Prostate gland (tissue), 2 donors: ENCODE measurements around the gene C2orf49. TPM values are rescaled to one million over a fixed set of nuclear protein-coding genes. Genes with fewer than 3 reads are reported as not detected.

ENCODE experiments used
- DNase-seq: peaks from one replicate; pipeline ENCODE4 v3.0.0-alpha.2; 2019; ENCODE audit warnings: low spot score
- H3K27ac ChIP-seq, 2 donors: fragments of 200-600 bp; sonication (generic); 2 replicates each; pipeline ENCODE4 v1.5.1; 2017 to 2019
- H3K27me3 ChIP-seq: fragments of 200-600 bp; sonication (generic); replicated peaks from 2 replicates; pipeline ENCODE4 v1.5.1; 2019; ENCODE audit not compliant: insufficient read depth
- H3K36me3 ChIP-seq, 2 donors: fragments of 200-600 bp; sonication (generic); 1 replicate in 1 of 2; 2 replicates in 1 of 2; pipeline versions ENCODE4 v1.5.1 to v1.8.1; 2017 to 2019
- H3K4me1 ChIP-seq: fragments of 200-600 bp; sonication (generic); replicated peaks from 2 replicates; pipeline ENCODE4 v1.5.1; 2019
- H3K4me3 ChIP-seq, 2 donors: fragments of 200-600 bp; sonication (generic); 2 replicates each; pipeline ENCODE4 v1.5.1; 2017 to 2019
- H3K9me3 ChIP-seq: fragments of 200-600 bp; sonication (generic); 2 replicates; pipeline ENCODE4 v1.5.1; 2017
- POLR2A ChIP-seq: fragments of 450-650 bp; IDR thresholded peaks from one replicate; pipeline ENCODE4 v1.6.1; 2016; ENCODE audit warnings: antibody characterized with exemption, mild to moderate bottlenecking
- POLR2AphosphoS5 ChIP-seq: sonication (generic); formaldehyde crosslinking; IDR thresholded peaks from one replicate; pipeline ENCODE4 v1.6.1; 2017; ENCODE audit warnings: antibody characterized with exemption
- WGBS: methylation state at CpG from one replicate; pipeline ENCODE4 v1.1.5; 2018; 5-methylcytosine and 5-hydroxymethylcytosine counted together
- intact Hi-C: fragments of 100-400 bp; cut with DNase I; formaldehyde crosslinking; loops from one replicate; pipeline ENCODE4 v1.14.2; 2022
- total RNA-seq, 2 donors: library from RNA; depleted of rRNA; stranded (reverse); fragments of >200 nt; gene quantifications; one replicate each; pipeline ENCODE4 v1.1.0, GENCODE V29; 2016
- TF ChIP-seq, protein P1 (sequence below), 4 experiments: fragments of 200-600 bp in 2 of 4; fragments of 450-650 bp in 2 of 4; sonication (generic) in 2 of 4; IDR thresholded peaks; 1 replicate in 3 of 4; 2 replicates in 1 of 4; pipeline ENCODE4 v1.5.1; 2016 to 2019; ENCODE audit warnings: antibody characterized with exemption in 4 of 4, mild to moderate bottlenecking in 2 of 4, moderate library complexity in 2 of 4

The C2orf49 gene
- total RNA-seq, 2 donors from 2014 or later = 13.1 to 26.2 TPM

DNA sequence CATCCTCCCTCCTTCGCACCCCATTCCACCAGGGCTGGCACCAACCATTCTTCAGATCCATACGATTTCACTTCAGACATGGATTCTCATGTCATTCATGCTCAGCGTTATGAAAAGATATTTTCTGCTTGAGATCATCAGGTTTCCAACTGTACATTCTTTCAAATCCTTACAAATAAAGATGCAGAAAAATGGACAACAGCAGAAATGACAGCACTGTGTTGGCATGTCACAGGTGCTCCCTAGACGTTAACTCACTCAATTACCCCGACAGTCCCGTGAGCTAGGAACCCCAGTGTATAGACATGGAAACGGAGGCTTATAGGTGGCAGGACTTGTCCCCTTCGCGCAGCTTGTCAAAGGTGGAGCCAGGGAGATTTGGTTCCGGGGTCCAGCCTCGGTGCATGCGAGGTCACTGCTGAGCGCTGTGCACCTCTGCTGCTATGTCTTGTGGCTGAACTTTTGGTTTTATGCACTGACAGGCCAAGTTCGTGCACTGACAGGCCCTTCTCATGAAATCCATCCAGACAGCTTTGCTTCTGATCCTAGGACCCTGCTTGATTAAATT is 43.8 kb downstream of the C2orf49 start:
- no peak overlapping the region for H3K4me3 ChIP-seq
- TF ChIP-seq POLR2AphosphoS5 (no peak), POLR2A (no peak)
- TF ChIP-seq, protein P1, sequence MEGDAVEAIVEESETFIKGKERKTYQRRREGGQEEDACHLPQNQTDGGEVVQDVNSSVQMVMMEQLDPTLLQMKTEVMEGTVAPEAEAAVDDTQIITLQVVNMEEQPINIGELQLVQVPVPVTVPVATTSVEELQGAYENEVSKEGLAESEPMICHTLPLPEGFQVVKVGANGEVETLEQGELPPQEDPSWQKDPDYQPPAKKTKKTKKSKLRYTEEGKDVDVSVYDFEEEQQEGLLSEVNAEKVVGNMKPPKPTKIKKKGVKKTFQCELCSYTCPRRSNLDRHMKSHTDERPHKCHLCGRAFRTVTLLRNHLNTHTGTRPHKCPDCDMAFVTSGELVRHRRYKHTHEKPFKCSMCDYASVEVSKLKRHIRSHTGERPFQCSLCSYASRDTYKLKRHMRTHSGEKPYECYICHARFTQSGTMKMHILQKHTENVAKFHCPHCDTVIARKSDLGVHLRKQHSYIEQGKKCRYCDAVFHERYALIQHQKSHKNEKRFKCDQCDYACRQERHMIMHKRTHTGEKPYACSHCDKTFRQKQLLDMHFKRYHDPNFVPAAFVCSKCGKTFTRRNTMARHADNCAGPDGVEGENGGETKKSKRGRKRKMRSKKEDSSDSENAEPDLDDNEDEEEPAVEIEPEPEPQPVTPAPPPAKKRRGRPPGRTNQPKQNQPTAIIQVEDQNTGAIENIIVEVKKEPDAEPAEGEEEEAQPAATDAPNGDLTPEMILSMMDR (IDR thresholded peaks at IDR 0.05) = no peak
- H3K9me3 ChIP-seq = no peaks in the 10 kb centered on the region
- no peaks in the 10 kb centered on the region for H3K27me3 ChIP-seq
- H3K4me1 ChIP-seq = peaks cover 6% of the 10 kb centered on the region
- intact Hi-C loops = no loop called here
- peak overlapping the region; percentile 57 to 59 for H3K27ac ChIP-seq
- no peak for DNase-seq
- 57% methylated on average over 14 of the region's 14 CpGs for WGBS
- H3K36me3 ChIP-seq = no peaks in the 10 kb centered on the region

DNA sequence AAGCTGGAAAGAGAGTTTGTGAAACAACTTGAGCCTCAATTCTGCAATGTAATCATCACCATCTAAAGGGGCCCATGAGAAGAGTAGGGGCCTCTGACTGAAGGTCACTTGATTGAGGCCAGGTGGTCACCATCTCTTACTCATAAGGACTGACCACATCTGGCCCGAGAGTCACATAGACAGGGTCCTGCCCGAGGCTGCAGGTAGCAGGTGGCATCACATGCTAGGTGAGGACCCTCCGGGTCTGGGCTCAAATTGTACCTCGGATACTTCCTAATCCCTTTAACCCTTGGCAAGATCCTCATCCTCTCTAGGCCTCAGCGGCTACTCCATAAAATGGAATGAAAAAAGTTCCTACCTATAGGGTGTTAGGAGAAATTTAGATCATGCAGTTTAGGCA is 44.8 kb downstream of the C2orf49 start:
- 88% methylated on average over 5 of the region's 5 CpGs for WGBS
- peak overlapping the region; percentile 21 to 59 for H3K27ac ChIP-seq
- intact Hi-C loops = no loop called here
- H3K4me1 ChIP-seq = peaks cover 6% of the 10 kb centered on the region
- H3K4me3 ChIP-seq = no peak overlapping the region
- H3K36me3 ChIP-seq = no peaks in the 10 kb centered on the region
- TF ChIP-seq, protein P1 (IDR thresholded peaks at IDR 0.05) = no peak
- TF ChIP-seq POLR2A (no peak), POLR2AphosphoS5 (no peak)
- H3K9me3 ChIP-seq = no peaks in the 10 kb centered on the region
- no peaks in the 10 kb centered on the region for H3K27me3 ChIP-seq
- no peak for DNase-seq

DNA sequence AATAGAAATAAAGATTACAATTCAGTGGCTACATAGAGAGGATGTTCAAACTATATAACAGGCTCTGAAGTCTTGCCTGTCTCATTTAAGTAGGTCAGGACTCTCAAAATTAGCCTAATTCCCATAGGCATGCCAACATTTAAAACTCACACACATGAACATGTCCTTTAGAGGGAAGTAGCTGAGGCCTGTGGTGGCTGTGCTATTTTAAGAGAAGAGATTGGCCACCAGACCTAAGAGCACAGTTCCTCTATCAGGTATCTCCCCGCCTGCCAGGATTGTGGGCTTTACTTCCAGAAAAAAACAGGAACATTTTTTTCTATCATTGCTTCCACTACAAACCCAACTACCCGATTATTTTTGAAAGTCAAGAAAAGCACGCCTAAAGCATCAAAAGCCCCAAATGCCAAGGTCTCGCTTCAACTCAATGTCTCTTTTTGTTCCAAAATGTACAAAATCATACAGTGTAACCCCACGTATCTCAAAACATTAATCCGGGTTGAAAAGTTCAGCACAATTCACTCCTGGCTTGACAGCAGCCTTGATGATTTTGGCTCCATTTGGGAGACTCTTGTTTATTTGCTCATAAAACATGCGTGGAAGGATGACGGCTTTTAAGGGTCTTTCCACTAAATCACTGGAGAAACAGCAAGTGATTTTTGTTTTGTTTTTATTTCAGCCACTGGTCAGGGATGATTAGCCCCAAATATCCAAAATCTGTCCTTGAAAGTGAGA is 46.3 kb downstream of the C2orf49 start:
- H3K36me3 ChIP-seq = no peaks in the 10 kb centered on the region
- H3K4me1 ChIP-seq = peaks cover 6% of the 10 kb centered on the region
- intact Hi-C loops = no loop called here
- H3K4me3 ChIP-seq = no peak overlapping the region
- TF ChIP-seq POLR2AphosphoS5 (no peak), POLR2A (no peak)
- TF ChIP-seq, protein P1 (IDR thresholded peaks at IDR 0.05) = no peak
- H3K27me3 ChIP-seq = no peaks in the 10 kb centered on the region
- H3K9me3 ChIP-seq = no peaks in the 10 kb centered on the region
- H3K27ac ChIP-seq = peak overlapping the region; percentile 15 to 59
- DNase-seq = no peak
- WGBS = 11% methylated on average over 8 of the region's 8 CpGs

DNA sequence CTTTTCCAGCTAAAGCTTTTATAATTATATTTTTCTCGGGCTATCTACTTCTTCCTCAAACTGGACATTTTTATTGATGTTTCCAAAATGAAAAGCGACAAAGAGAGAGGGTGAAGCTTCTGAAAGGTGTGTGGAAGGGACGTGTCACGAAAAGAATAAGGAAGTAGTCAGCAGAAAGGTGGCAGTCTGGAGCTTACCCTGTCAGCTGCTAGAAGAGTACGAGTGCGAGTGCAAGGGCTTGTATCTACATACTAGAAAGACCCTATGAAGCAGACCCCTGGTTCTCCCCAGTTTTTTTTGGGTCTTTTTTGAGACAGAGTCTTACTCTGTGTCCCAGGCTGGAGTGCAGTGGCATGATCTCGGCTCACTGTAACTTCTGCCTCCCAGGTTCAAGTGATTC is 46.9 kb downstream of the C2orf49 start:
- Histone ChIP-seq H3K4me1 (peaks cover 6% of the 10 kb centered on the region), H3K9me3 (no peaks in the 10 kb centered on the region), H3K27me3 (no peaks in the 10 kb centered on the region), H3K4me3 (no peak overlapping the region), H3K27ac (peak overlapping the region; percentile 15 to 59), H3K36me3 (no peaks in the 10 kb centered on the region)
- no peak for TF ChIP-seq POLR2AphosphoS5
- TF ChIP-seq, protein P1 (IDR thresholded peaks at IDR 0.05) = peak in 3 of 4 experiments; percentile 31 to 41 (median 40)
- DNase-seq = no peak
- intact Hi-C loops = no loop called here
- WGBS = 38% methylated on average over 7 of the region's 7 CpGs

DNA sequence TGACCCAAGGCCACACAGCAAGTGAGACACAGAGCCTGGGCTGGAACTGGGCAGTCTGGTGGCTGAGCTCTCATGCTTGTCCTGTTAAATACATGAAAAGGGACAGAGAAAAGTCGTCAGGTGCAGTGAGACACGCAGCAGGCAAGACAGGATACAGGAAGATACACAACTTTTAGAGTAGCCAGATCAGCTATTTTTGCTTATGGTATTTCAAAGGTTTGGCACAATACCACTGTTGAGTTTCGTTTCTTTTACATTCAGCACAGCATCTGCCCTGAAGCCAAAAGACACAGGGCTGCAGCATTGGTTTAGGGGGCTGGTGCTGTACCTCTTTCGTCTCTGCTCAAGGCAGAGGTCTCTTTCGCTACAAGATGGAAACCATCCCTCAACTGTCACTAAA is 47.5 kb downstream of the C2orf49 start:
- Histone ChIP-seq H3K4me3 (no peak overlapping the region), H3K27me3 (no peaks in the 10 kb centered on the region), H3K27ac (peak overlapping the region; percentile 15 to 59), H3K9me3 (no peaks in the 10 kb centered on the region), H3K36me3 (no peaks in the 10 kb centered on the region), H3K4me1 (peaks cover 3% of the 10 kb centered on the region)
- 58% methylated on average over 5 of the region's 5 CpGs for WGBS
- no peak for TF ChIP-seq POLR2AphosphoS5
- TF ChIP-seq, protein P1 (IDR thresholded peaks at IDR 0.05) = no peak
- TF ChIP-seq POLR2A = no peak
- intact Hi-C loops = no loop called here
- no peak for DNase-seq
